ENCODE data around the gene COL23A1.

The COL23A1 gene

GRCh38 chr5:178527458-178528307 lies 62.5 kb downstream of the COL23A1 start:
- CTCF ChIA-PET = no interaction called here
- no peak for DNase-seq (ENCODE audit: low spot score)
- POLR2A ChIA-PET (ENCODE audit: low non-redundant PET) = no interaction called here

GRCh38 chr5:178526773-178527457 lies 63.3 kb downstream of the COL23A1 start:
- CTCF ChIA-PET = interaction anchor here (1.0 kb wide), 1 partner anchor 66 kb away, joined by 4 read pairs; no protein-coding TSS in a partner anchor
- no peak for TF ChIP-seq CTCF (conservative IDR thresholded peaks at IDR 0.05; ENCODE audit: low read depth)

More at GRCh38 chr5:178527458-178528307, 62.5 kb downstream of the COL23A1 start:
- peak overlapping the region; percentile 90 for H3K27ac ChIP-seq
- TF ChIP-seq CTCF (conservative IDR thresholded peaks at IDR 0.05; ENCODE audit: low read depth) = no peak

GRCh38 chr5:178525906-178526732 lies 64.1 kb downstream of the COL23A1 start:
- no peak for TF ChIP-seq CTCF (conservative IDR thresholded peaks at IDR 0.05; ENCODE audit: low read depth)
- peak overlapping the region; percentile 90 for H3K27ac ChIP-seq
- ChIA-PET CTCF (interaction anchor here (0.6 to 1.0 kb wide), 2 partner anchors 65 to 547 kb away, joined by 4 to 5 read pairs; no protein-coding TSS in a partner anchor), POLR2A (ENCODE audit: low non-redundant PET) (no interaction called here)
- DNase-seq (ENCODE audit: low spot score) = no peak

More at GRCh38 chr5:178526773-178527457, 63.3 kb downstream of the COL23A1 start:
- no peak for DNase-seq (ENCODE audit: low spot score)
- POLR2A ChIA-PET (ENCODE audit: low non-redundant PET) = no interaction called here
- peak overlapping the region; percentile 90 for H3K27ac ChIP-seq

- POLR2A ChIA-PET (ENCODE audit: low non-redundant PET) = no interaction called here
Measured at GRCh38 chr5:178524093-178524882, 65.9 kb downstream of the COL23A1 start.

GRCh38 chr5:178522361-178522760 lies 67.8 kb downstream of the COL23A1 start:
- H3K27ac ChIP-seq = no peak overlapping the region
- POLR2A ChIA-PET (ENCODE audit: low non-redundant PET) = no interaction called here
- DNase-seq (ENCODE audit: low spot score) = no peak
- TF ChIP-seq CTCF (conservative IDR thresholded peaks at IDR 0.05; ENCODE audit: low read depth) = no peak
- CTCF ChIA-PET = interaction anchor here (0.6 kb wide), 1 partner anchor 95 kb away, joined by 4 read pairs; no protein-coding TSS in a partner anchor

More at GRCh38 chr5:178524093-178524882, 65.9 kb downstream of the COL23A1 start:
- CTCF ChIA-PET = interaction anchor here (0.6 kb wide), 1 partner anchor 278 kb away, joined by 4 read pairs; no protein-coding TSS in a partner anchor
- TF ChIP-seq CTCF (conservative IDR thresholded peaks at IDR 0.05; ENCODE audit: low read depth) = no peak
- no peak for DNase-seq (ENCODE audit: low spot score)
- H3K27ac ChIP-seq = no peak overlapping the region
